ENCODE measurements around the gene PJA2.
"Not testable (repeated sequence)": the region's sequence is repeated elsewhere in the genome, so short reads cannot be mapped to it uniquely, and the experiment has no call there.

The PJA2 gene

DNA sequence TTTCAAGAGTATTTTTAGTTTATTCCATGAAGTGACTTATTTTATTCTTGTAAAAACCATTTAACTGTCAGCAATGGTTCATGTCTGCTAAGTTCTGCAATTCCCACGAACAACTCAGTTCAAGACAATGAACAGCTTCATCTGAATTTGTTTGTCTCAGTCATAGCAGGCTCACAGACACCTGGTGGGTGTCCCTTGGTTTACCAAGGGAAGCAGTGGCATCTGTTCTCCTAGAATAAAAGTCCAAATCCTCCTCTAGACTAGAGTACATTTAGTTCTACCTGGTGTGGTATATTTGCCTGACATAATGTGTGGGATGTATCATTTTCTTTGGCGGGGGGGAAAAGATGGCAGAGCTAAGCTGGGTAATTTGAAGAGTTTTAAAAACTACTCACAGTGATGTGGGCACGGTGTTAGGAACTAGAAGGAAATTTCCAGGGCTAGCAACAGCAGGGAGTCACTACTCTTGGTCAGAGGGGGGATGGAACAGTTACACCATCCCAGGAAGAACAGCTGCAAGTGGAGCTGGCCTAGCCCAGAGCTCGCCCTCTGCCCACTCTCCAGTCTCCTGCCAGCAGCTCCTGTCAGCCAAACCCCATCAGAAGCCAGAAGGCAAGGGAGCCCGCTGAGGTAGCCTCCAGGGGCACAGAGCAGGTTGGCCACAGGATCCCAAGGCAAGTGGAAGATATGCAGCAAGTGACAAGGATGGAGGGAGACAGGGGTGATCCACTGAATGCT is 100.3 kb downstream of the PJA2 start:
- DNase-seq (ENCODE audit: low read depth), result no peak

DNA sequence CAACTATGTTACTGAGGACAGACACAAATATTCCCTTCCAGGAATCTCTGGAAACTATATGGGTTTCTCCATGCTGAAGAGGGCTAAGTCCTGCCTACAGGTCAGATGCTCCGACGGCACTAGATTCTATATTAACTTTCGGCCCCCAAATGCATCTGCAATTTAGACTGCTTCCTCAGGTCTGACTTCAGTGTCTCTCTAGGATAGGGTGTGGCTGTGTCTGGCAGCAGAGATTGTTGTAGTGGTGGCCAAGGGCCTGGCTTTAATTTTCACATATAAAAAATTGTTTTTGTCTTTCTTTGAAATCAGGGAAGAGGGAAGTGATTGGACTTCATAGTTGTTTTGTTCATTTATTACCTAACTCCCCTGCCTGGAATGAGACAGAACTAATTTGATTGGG is 101.8 kb downstream of the PJA2 start:
- no peak for DNase-seq (ENCODE audit: low read depth)

- DNase-seq (ENCODE audit: low read depth), result no peak
Measured at GRCh38 chr5:109307456-109307855, 102.3 kb downstream of the PJA2 start.

- no peak for DNase-seq (ENCODE audit: low read depth)
Measured at GRCh38 chr5:109305352-109305751, 104.4 kb downstream of the PJA2 start.

DNA sequence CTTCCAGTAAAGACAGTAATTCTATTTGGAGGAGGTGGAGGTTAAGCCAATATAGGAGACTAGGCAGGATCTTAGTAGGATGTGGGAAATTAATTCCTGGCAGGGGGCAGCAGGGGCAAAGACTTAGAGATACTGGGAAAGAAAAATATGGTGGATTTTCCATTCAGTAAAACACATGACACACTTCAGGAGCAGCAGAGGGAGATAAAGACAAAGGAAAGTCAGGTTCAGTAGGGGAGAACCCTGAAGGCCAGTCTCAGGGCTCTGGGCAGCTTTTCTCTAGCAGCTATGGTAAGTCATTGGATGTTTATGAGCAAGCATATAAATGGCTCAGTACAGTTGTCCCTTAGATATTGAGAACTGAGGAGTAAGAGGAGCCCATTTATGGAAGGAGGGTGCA is 105.5 kb downstream of the PJA2 start:
- no peak for DNase-seq (ENCODE audit: low read depth)

GRCh38 chr5:109300367-109300766 is 109.4 kb downstream of the PJA2 start:
- DNase-seq (ENCODE audit: low read depth), result no peak

GRCh38 chr5:109299557-109299956 is 110.2 kb downstream of the PJA2 start:
- DNase-seq (ENCODE audit: low read depth), result no peak

DNA sequence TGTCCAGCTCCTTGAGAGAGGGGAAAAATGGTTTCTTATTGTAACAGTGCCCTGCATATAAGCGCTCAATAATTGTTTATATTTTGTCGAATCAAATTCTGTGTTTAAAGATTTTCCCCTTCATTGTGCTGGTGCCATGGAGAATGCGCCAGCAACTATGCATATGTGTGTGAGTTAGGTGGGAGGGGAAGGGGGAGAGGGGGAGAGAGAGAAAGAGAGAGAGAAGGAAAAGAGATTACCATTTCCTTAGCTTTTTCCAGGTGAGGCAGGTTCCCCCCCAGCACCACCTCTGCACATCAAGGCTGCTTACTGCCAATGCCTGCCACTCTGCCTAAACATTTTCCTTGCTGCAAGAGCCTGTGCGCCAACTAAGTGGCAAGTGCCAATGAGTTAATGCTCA is 111.0 kb downstream of the PJA2 start:
- no peak for DNase-seq (ENCODE audit: low read depth)

DNA sequence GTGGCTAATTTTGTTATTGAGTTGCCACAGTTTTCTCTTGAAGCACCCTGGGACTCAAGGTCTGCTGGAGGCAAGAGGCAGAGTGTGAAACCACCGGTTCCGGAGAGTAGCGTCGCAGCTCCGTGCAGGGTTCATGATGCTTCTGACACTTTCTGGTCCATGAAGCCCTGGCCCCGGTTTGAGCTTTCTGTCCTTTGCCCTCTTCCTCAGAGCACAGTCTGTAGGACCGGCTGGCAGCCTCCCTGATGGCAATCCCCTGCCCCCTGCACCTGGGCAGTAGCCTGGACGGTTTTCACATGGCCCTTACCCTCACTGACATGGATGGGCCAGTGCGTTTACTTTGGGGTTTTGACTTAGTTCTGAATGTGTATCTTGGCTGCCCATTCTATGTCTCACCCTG is 111.9 kb downstream of the PJA2 start:
- DNase-seq (ENCODE audit: low read depth), result no peak

GRCh38 chr5:109291090-109291489 is 118.7 kb downstream of the PJA2 start:
- DNase-seq (ENCODE audit: low read depth), result no peak

- DNase-seq (ENCODE audit: low read depth), result no peak
Measured at GRCh38 chr5:109290231-109290630, 119.5 kb downstream of the PJA2 start.

- not testable (repeated sequence) for DNase-seq (ENCODE audit: low read depth)
Measured at GRCh38 chr5:109286628-109287027, 123.1 kb downstream of the PJA2 start.

Data from stromal cell of bone marrow (primary cell).